KOPT-K1 (cell line): ENCODE measurements around the gene KRTAP19-4.

Experiments
- H3K27ac ChIP-seq: fragments of 200-600 bp; sonication (generic); 2 replicates; pipeline ENCODE4 v1.5.1; 2016; ENCODE audit warnings: antibody characterized with exemption, mild to moderate bottlenecking, low read depth, low read length; ENCODE audit not compliant: poor library complexity, severe bottlenecking
- H3K36me3 ChIP-seq: fragments of 200-600 bp; sonication (generic); 2 replicates; pipeline ENCODE4 v1.5.1; 2017; ENCODE audit warnings: antibody characterized with exemption, mild to moderate bottlenecking, low read length, moderate library complexity; ENCODE audit not compliant: insufficient read depth
- H3K9me3 ChIP-seq: fragments of 200-600 bp; sonication (generic); 2 replicates; pipeline ENCODE4 v1.5.1; 2017; ENCODE audit warnings: antibody characterized with exemption, low read length, mild to moderate bottlenecking; ENCODE audit not compliant: insufficient read depth, poor library complexity, severe bottlenecking

The KRTAP19-4 gene

DNA sequence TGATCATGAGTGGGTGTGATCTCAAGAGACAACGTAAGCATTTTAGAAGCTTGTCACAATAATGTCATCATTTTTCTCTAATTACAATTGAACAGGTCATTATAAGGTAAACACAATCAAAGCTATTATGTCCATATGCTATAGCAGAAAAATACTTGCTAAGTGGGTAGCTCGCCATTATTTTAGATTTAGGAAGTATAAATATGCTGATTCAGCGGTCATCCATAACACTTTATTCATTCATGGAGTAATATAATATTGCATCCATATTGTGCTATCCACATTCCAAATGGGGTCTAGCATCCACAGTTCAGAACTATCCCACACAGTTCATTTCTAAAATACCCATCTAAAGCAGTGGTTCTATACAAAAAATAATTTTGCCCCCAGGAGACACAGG lies 48.5 kb downstream of the KRTAP19-4 start:
- no peak overlapping the region for H3K27ac ChIP-seq
- no peaks in the 10 kb centered on the region for H3K9me3 ChIP-seq

DNA sequence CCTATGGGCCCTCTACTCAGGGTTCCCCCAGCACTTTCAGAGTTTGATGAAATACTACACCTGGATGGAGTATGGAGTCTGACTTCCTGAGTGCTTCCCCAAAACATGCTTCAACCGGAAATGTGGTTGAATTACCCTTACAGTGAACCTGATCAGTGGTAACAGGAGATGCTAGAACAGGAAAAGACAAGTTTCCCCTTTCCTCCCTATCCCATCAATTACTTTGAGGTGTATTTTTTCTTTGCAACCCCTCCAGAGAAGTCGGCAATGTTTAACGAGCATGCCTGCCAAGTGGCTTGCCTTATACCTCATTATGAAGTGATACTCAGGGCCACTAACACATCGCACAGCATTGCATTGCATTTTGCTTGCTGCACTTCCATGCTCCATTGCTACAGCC lies 49.9 kb downstream of the KRTAP19-4 start:
- Histone ChIP-seq H3K36me3 (no peaks in the 10 kb centered on the region), H3K27ac (no peak overlapping the region), H3K9me3 (no peaks in the 10 kb centered on the region)

More for the DNA sequence above, 48.5 kb downstream of the KRTAP19-4 start:
- H3K36me3 ChIP-seq: no peaks in the 10 kb centered on the region
